HepG2 (cell line): Measurements from ENCODE around the gene C20orf204. TPM values are rescaled to one million over a fixed set of nuclear protein-coding genes. Genes with fewer than 3 reads are reported as not detected.

Experiments used
- AKAP8 ChIP-seq: sonication (generic); formaldehyde crosslinking; IDR thresholded peaks from 2 replicates; pipeline ENCODE4 v1.5.1; 2020; ENCODE audit warnings: mild to moderate bottlenecking, missing genetic modification reagents
- ATF5 ChIP-seq: sonication (generic); formaldehyde crosslinking; IDR thresholded peaks from 2 replicates; pipeline ENCODE4 v1.4.0; 2020; ENCODE audit warnings: mild to moderate bottlenecking, low read depth, missing genetic modification reagents
- BORCS8-MEF2B ChIP-seq: sonication (generic); formaldehyde crosslinking; IDR thresholded peaks from 2 replicates; pipeline ENCODE4 v1.8.0; 2022; ENCODE audit warnings: mild to moderate bottlenecking, missing genetic modification reagents
- CBFB ChIP-seq: sonication (generic); formaldehyde crosslinking; IDR thresholded peaks from 2 replicates; pipeline ENCODE4 v1.4.0; 2020; ENCODE audit warnings: missing genetic modification reagents
- MBNL3 ChIP-seq: fragments of 250-450 bp; sonication (Bioruptor Pico); conservative IDR thresholded peaks from 2 replicates; pipeline ENCODE4 v1.8.0; 2022; ENCODE audit warnings: mild to moderate bottlenecking, inconsistent platforms
- MEIS1 ChIP-seq: sonication (generic); formaldehyde crosslinking; IDR thresholded peaks from 2 replicates; pipeline ENCODE4 v1.9.0; 2021; ENCODE audit warnings: mild to moderate bottlenecking, missing genetic modification reagents, moderate library complexity, borderline replicate concordance
- SRSF9 ChIP-seq: fragments of 200-400 bp; formaldehyde crosslinking; IDR thresholded peaks from 2 replicates; pipeline ENCODE4 v1.6.1; 2018; ENCODE audit warnings: borderline replicate concordance, mild to moderate bottlenecking, low read depth, low read length; ENCODE audit not compliant: insufficient read depth, poor library complexity, severe bottlenecking
- THAP11 ChIP-seq: IDR thresholded peaks from 2 replicates; pipeline ENCODE4 v1.6.1; 2016; ENCODE audit warnings: missing biosample characterization, missing genetic modification reagents
- ZBTB38 ChIP-seq: sonication (generic); formaldehyde crosslinking; IDR thresholded peaks from 2 replicates; pipeline ENCODE4 v1.5.1; 2020; ENCODE audit warnings: mild to moderate bottlenecking, missing genetic modification reagents
- ZNF235 ChIP-seq: sonication (generic); formaldehyde crosslinking; IDR thresholded peaks from 2 replicates; pipeline ENCODE4 v1.8.1; 2023; ENCODE audit warnings: mild to moderate bottlenecking, missing genetic modification reagents, borderline replicate concordance
- ZNF256 ChIP-seq: sonication (generic); formaldehyde crosslinking; conservative IDR thresholded peaks from 2 replicates; pipeline ENCODE4 v1.4.0; 2020; ENCODE audit warnings: missing genetic modification reagents
- ZNF276 ChIP-seq: sonication (generic); formaldehyde crosslinking; IDR thresholded peaks from 2 replicates; pipeline ENCODE4 v1.4.0; 2020; ENCODE audit warnings: mild to moderate bottlenecking, low read depth, missing genetic modification reagents
- ZNF883 ChIP-seq: sonication (generic); formaldehyde crosslinking; IDR thresholded peaks from 2 replicates; pipeline ENCODE4 v1.5.1; 2020; ENCODE audit warnings: mild to moderate bottlenecking, missing genetic modification reagents; ENCODE audit errors: not compliant biosample characterization
- polyA plus RNA-seq, 8 experiments: library from polyadenylated mRNA; depleted of rRNA in 3 of 8; stranded (reverse) in 7 of 8; unstranded in 1 of 8; fragments of >200 nt; fragmentation: Illumina TruSeq in 4 of 8; extraction: Trizol in 4 of 8; gene quantifications; 2 replicates each; pipeline versions ENCODE4 v1.2.1 to v1.2.3, GENCODE V29; 2011 to 2016; ENCODE audit warnings: low read depth in 4 of 8, missing spikeins in 1 of 8, mixed read lengths in 1 of 8; ENCODE audit not compliant: insufficient read depth in 1 of 8
- total RNA-seq, 5 experiments: library from RNA; depleted of rRNA; stranded (reverse); fragments of >200 nt; fragmentation: Illumina TruSeq; extraction: Trizol; gene quantifications; 2 replicates each; pipeline ENCODE4 v1.2.3, GENCODE V29; 2016; ENCODE audit warnings: low read depth in 1 of 5
- TF ChIP-seq, protein P1 (sequence below): sonication (generic); formaldehyde crosslinking; IDR thresholded peaks from 2 replicates; pipeline ENCODE4 v1.8.0; 2022; ENCODE audit warnings: missing genetic modification reagents, mild to moderate bottlenecking, borderline replicate concordance
- TF ChIP-seq, protein P2 (sequence below): sonication (generic); formaldehyde crosslinking; IDR thresholded peaks from 2 replicates; pipeline ENCODE4 v1.8.1; 2023; ENCODE audit warnings: mild to moderate bottlenecking, missing genetic modification reagents
- TF ChIP-seq, protein P3 (sequence below): sonication (generic); formaldehyde crosslinking; IDR thresholded peaks from 2 replicates; pipeline ENCODE4 v1.4.0; 2020; ENCODE audit warnings: missing genetic modification reagents, borderline replicate concordance

Gene C20orf204
- total and polyA plus RNA-seq, 2 of the 13 experiments (the other 11 are each of a cell fraction or from before 2014, with no cell fraction given) = 22.1 to 80.0 TPM

DNA sequence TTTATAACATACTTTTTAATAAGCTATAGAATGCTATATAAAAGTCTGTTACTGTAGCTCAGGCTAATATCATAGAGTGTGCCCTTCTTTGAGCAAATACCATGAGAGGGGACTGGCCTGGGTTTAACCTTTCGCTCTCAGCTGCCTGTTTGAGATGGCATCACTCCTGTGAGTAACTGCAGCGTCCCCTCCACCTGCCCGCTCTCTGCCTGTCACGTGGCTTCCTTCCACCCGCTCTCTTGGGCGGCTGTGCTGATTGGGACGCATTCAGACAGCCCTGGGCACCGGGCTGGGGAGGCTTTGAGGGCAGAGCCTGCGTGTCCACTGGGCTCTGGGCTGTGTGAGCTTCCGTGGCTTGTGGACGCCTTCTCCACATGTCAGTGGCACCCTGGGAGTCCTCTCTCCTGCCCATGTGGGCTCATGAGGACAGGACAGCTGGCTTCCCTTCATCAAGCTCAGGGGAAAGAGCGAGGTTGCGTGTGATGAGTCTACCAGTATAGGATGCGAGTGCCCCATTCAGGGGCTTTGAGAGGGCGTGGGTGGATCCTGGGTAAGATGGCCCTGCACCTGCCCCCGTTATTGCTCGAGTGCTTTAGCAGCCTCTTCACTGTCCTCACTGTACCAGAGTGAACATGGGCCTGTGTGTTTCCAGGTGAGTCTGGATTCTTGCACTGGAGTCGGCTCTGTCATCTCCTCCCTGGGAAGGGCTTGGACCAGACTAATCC, 10.7 kb upstream of the C20orf204 start (continued):
- 0 out of 2 replicates have a peak, but pooled peaks have one; percentile 47 for TF ChIP-seq AKAP8
- TF ChIP-seq, protein P1, sequence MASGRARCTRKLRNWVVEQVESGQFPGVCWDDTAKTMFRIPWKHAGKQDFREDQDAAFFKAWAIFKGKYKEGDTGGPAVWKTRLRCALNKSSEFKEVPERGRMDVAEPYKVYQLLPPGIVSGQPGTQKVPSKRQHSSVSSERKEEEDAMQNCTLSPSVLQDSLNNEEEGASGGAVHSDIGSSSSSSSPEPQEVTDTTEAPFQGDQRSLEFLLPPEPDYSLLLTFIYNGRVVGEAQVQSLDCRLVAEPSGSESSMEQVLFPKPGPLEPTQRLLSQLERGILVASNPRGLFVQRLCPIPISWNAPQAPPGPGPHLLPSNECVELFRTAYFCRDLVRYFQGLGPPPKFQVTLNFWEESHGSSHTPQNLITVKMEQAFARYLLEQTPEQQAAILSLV = no peak
- 0 out of 2 replicates have a peak, but pooled peaks have one; percentile 2 for TF ChIP-seq ATF5 (CRISPR knock-in tag)
- no peak for TF ChIP-seq THAP11 (CRISPR knock-in tag)
- no peak for TF ChIP-seq ZNF256 (CRISPR knock-in tag)
- peak; percentile 46; the same call in 1 of the 2 replicates for TF ChIP-seq BORCS8-MEF2B (CRISPR knock-in tag)
- 0 out of 2 replicates have a peak, but pooled peaks have one; percentile 3 for TF ChIP-seq MEIS1 (CRISPR knock-in tag)
- TF ChIP-seq ZBTB38 = peak; percentile 71; the same call in 1 of the 2 replicates
- no peak for TF ChIP-seq MBNL3 (CRISPR knock-in tag)
- TF ChIP-seq ZNF276 (CRISPR knock-in tag) = no peak
- TF ChIP-seq CBFB (CRISPR knock-in tag) = no peak
- TF ChIP-seq, protein P2, sequence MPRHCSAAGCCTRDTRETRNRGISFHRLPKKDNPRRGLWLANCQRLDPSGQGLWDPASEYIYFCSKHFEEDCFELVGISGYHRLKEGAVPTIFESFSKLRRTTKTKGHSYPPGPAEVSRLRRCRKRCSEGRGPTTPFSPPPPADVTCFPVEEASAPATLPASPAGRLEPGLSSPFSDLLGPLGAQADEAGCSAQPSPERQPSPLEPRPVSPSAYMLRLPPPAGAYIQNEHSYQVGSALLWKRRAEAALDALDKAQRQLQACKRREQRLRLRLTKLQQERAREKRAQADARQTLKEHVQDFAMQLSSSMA (CRISPR knock-in tag) = no peak
- TF ChIP-seq SRSF9 = no peak
- TF ChIP-seq ZNF235 = 0 out of 2 replicates have a peak, but pooled peaks have one; percentile 66
- no peak for TF ChIP-seq ZNF883 (CRISPR knock-in tag)
- TF ChIP-seq, protein P3, sequence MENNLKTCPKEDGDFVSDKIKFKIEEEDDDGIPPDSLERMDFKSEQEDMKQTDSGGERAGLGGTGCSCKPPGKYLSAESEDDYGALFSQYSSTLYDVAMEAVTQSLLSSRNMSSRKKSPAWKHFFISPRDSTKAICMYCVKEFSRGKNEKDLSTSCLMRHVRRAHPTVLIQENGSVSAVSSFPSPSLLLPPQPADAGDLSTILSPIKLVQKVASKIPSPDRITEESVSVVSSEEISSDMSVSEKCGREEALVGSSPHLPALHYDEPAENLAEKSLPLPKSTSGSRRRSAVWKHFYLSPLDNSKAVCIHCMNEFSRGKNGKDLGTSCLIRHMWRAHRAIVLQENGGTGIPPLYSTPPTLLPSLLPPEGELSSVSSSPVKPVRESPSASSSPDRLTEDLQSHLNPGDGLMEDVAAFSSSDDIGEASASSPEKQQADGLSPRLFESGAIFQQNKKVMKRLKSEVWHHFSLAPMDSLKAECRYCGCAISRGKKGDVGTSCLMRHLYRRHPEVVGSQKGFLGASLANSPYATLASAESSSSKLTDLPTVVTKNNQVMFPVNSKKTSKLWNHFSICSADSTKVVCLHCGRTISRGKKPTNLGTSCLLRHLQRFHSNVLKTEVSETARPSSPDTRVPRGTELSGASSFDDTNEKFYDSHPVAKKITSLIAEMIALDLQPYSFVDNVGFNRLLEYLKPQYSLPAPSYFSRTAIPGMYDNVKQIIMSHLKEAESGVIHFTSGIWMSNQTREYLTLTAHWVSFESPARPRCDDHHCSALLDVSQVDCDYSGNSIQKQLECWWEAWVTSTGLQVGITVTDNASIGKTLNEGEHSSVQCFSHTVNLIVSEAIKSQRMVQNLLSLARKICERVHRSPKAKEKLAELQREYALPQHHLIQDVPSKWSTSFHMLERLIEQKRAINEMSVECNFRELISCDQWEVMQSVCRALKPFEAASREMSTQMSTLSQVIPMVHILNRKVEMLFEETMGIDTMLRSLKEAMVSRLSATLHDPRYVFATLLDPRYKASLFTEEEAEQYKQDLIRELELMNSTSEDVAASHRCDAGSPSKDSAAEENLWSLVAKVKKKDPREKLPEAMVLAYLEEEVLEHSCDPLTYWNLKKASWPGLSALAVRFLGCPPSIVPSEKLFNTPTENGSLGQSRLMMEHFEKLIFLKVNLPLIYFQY (CRISPR knock-in tag) = no peak
